Measurements from ENCODE around the gene CDC5L. TPM values are rescaled to one million over a fixed set of nuclear protein-coding genes. Genes with fewer than 3 reads are reported as not detected.

Gene CDC5L
- total and polyA plus RNA-seq, 2 of the 13 experiments (the other 11 are each of a cell fraction or from before 2014, with no cell fraction given), result 11.0 to 34.2 TPM

- TF ChIP-seq, protein P1, sequence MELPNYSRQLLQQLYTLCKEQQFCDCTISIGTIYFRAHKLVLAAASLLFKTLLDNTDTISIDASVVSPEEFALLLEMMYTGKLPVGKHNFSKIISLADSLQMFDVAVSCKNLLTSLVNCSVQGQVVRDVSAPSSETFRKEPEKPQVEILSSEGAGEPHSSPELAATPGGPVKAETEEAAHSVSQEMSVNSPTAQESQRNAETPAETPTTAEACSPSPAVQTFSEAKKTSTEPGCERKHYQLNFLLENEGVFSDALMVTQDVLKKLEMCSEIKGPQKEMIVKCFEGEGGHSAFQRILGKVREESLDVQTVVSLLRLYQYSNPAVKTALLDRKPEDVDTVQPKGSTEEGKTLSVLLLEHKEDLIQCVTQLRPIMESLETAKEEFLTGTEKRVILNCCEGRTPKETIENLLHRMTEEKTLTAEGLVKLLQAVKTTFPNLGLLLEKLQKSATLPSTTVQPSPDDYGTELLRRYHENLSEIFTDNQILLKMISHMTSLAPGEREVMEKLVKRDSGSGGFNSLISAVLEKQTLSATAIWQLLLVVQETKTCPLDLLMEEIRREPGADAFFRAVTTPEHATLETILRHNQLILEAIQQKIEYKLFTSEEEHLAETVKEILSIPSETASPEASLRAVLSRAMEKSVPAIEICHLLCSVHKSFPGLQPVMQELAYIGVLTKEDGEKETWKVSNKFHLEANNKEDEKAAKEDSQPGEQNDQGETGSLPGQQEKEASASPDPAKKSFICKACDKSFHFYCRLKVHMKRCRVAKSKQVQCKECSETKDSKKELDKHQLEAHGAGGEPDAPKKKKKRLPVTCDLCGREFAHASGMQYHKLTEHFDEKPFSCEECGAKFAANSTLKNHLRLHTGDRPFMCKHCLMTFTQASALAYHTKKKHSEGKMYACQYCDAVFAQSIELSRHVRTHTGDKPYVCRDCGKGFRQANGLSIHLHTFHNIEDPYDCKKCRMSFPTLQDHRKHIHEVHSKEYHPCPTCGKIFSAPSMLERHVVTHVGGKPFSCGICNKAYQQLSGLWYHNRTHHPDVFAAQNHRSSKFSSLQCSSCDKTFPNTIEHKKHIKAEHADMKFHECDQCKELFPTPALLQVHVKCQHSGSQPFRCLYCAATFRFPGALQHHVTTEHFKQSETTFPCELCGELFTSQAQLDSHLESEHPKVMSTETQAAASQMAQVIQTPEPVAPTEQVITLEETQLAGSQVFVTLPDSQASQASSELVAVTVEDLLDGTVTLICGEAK (IDR thresholded peaks at IDR 0.05), result no peak
- TF ChIP-seq, protein P1 (CRISPR knock-in tag; IDR thresholded peaks at IDR 0.05), result peak; percentile 86
- TF ChIP-seq ZNF629 (CRISPR knock-in tag; conservative IDR thresholded peaks at IDR 0.05), result no peak
- TF ChIP-seq BRD4 (CRISPR knock-in tag; IDR thresholded peaks at IDR 0.05), result 0 out of 2 replicates have a peak, but pooled peaks have one; percentile 30
- TF ChIP-seq ZNF205 (CRISPR knock-in tag; IDR thresholded peaks at IDR 0.05), result peak; percentile 88; the same call in 1 of the 2 replicates
- TF ChIP-seq TAF1 (CRISPR knock-in tag; IDR thresholded peaks at IDR 0.05), result peak; percentile 82
- 0 out of 2 replicates have a peak, but pooled peaks have one; percentile 20 for TF ChIP-seq ZNF12 (CRISPR knock-in tag; IDR thresholded peaks at IDR 0.05)
- TF ChIP-seq CBX1 (IDR thresholded peaks at IDR 0.05; ENCODE audit: low read depth), result peak; percentile 23
- TF ChIP-seq, protein P2, sequence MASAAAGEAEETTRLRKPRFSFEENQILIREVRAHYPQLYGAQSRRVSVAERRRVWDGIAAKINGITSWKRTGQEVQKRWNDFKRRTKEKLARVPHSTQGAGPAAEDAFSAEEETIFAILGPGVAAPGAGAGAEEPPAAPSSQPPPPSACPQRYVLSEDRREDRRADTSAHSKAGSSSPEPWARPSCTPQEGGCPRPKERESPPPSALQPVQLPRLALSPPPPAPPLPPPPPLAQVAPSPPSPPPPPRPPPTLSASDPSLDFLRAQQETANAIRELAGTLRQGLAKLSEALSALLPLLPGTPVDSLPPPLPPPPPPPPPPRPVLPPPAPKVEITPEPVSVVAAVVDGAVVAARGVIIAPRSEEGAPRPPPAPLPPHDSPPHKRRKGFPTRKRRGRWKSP (CRISPR knock-in tag; IDR thresholded peaks at IDR 0.05), result peak; percentile 80
- peak; percentile 94 for TF ChIP-seq EED (CRISPR knock-in tag; IDR thresholded peaks at IDR 0.05)
- TF ChIP-seq SETDB1 (CRISPR knock-in tag; IDR thresholded peaks at IDR 0.05; ENCODE audit: borderline replicate concordance), result no peak; the same call in 1 of the 2 replicates
- TF ChIP-seq ZNF615 (CRISPR knock-in tag; IDR thresholded peaks at IDR 0.05; ENCODE audit: borderline replicate concordance), result peak; percentile 70; the same call in 1 of the 2 replicates
- no peak for TF ChIP-seq MAF1 (CRISPR knock-in tag; IDR thresholded peaks at IDR 0.05; ENCODE audit: borderline replicate concordance)
- TF ChIP-seq ZNF510 (CRISPR knock-in tag; IDR thresholded peaks at IDR 0.05; ENCODE audit: low read depth), result 0 out of 2 replicates have a peak, but pooled peaks have one; percentile 41
- TF ChIP-seq ELF3 (CRISPR knock-in tag; IDR thresholded peaks at IDR 0.05), result peak; percentile 91
- 0 out of 2 replicates have a peak, but pooled peaks have one; percentile 35 for TF ChIP-seq ZSCAN9 (CRISPR knock-in tag; IDR thresholded peaks at IDR 0.05; ENCODE audit: borderline replicate concordance)
- no peak for TF ChIP-seq PAWR (CRISPR knock-in tag; IDR thresholded peaks at IDR 0.05; ENCODE audit: borderline replicate concordance)
- no peak for TF ChIP-seq RNF219 (CRISPR knock-in tag; IDR thresholded peaks at IDR 0.05)
Observed at GRCh38 chr6:44387346-44388134, at the start of gene CDC5L (continued).
